D341Med (cell line): Measurements from ENCODE around the gene LAT.
A peak's percentile ranks its signal among the peaks of the same experiment; 100 is the strongest.
"Not testable (repeated sequence)": the region's sequence is repeated elsewhere in the genome, so short reads cannot be mapped to it uniquely, and the experiment has no call there.

Experiments
- DNase-seq: peaks from one replicate; pipeline ENCODE4 v3.0.0; 2012; ENCODE audit warnings: low spot score

Gene LAT

GRCh38 chr16:28984619-28985135 is at the start of gene LAT:
Gene LAT (plus strand): TSS chr16:28985052. CDS start chr16:28985418, 366 bp downstream.
- DNase-seq, result no peak

- DNase-seq, result no peak
Observed at GRCh38 chr16:28935346-28935745, 49.5 kb upstream of the LAT start.

- peak; percentile 65 for DNase-seq
Observed at GRCh38 chr16:28935924-28936783, 48.7 kb upstream of the LAT start.

- no peak for DNase-seq
Observed at GRCh38 chr16:28936784-28937155, 48.1 kb upstream of the LAT start.

- DNase-seq, result no peak
Observed at GRCh38 chr16:28937222-28937876, 47.5 kb upstream of the LAT start.

GRCh38 chr16:28938721-28939120 is 46.1 kb upstream of the LAT start:
- no peak for DNase-seq

- not testable (repeated sequence) for DNase-seq
Observed at GRCh38 chr16:28939825-28940224, 45.0 kb upstream of the LAT start.

GRCh38 chr16:28943281-28943680 is 41.6 kb upstream of the LAT start:
- DNase-seq, result peak; percentile 58

GRCh38 chr16:28946681-28947080 is 38.2 kb upstream of the LAT start:
- no peak for DNase-seq

GRCh38 chr16:28950648-28951409 is 34.0 kb upstream of the LAT start, which contains the start of gene NFATC2IP:
Gene NFATC2IP (plus strand): TSS chr16:28950937. CDS start chr16:28951012, 75 bp downstream.
- DNase-seq, result peak; percentile 96

GRCh38 chr16:28951410-28951943 is 33.4 kb upstream of the LAT start:
- DNase-seq, result no peak

- no peak for DNase-seq
Observed at GRCh38 chr16:28958216-28958615, 26.6 kb upstream of the LAT start.

- no peak for DNase-seq
Observed at GRCh38 chr16:28958836-28959235, 26.0 kb upstream of the LAT start.

GRCh38 chr16:28964072-28964471 is 20.8 kb upstream of the LAT start:
- DNase-seq, result no peak

GRCh38 chr16:28964496-28964895 is 20.4 kb upstream of the LAT start:
- DNase-seq, result no peak

GRCh38 chr16:28967156-28967555 is 17.7 kb upstream of the LAT start:
- DNase-seq, result no peak

- not testable (repeated sequence) for DNase-seq
Observed at GRCh38 chr16:28969696-28970095, 15.2 kb upstream of the LAT start.

- DNase-seq, result peak; percentile 80
Observed at GRCh38 chr16:28974007-28974436, 10.8 kb upstream of the LAT start.

- DNase-seq, result peak; percentile 98
Observed at GRCh38 chr16:28974437-28975157, 10.3 kb upstream of the LAT start, which contains the start of gene SPNS1. Gene SPNS1 (plus strand): TSS chr16:28974778. CDS start chr16:28975152, 374 bp downstream.

- no peak for DNase-seq
Observed at GRCh38 chr16:28975158-28975599, 9.7 kb upstream of the LAT start.
